MCF 10A (cell line): Measurements from ENCODE around the gene RO60. TPM values are rescaled to one million over a fixed set of nuclear protein-coding genes. Genes with fewer than 3 reads are reported as not detected.
A peak's percentile ranks its signal among the peaks of the same experiment; 100 is the strongest.

ENCODE experiments used
- BruUV-seq: library from RNA; stranded (reverse); fragments of 400-500 nt; replicated peaks from 2 replicates; lab custom pipeline; 2021; lab: Mats Ljungman, UMichigan
- CTCF ChIA-PET: fragments of 300-600 bp; sonication (Branson Sonifier 250); formaldehyde crosslinking; extraction: SDS; loops from one replicate; lab custom pipeline; 2021; ENCODE audit warnings: antibody characterized with exemption, inconsistent platforms; lab: Yijun Ruan, JAX
- POLR2A ChIA-PET: fragments of 300-600, 350-650 bp; sonication (Branson Sonifier 250); formaldehyde crosslinking; extraction: SDS; loops from one replicate; lab custom pipeline; 2020; ENCODE audit warnings: antibody characterized with exemption, inconsistent platforms; lab: Yijun Ruan, JAX
- DNase-seq: peaks from one replicate; pipeline ENCODE4 v3.0.0-alpha.2; 2018; ENCODE audit not compliant: unreplicated experiment
- H3K27ac Mint-ChIP-seq: one replicate; pipeline ENCODE4 v1.8.0; 2022; ENCODE audit warnings: mild to moderate bottlenecking, low read depth, mixed read lengths; ENCODE audit not compliant: unreplicated experiment
- H3K27me3 Mint-ChIP-seq: one replicate; pipeline ENCODE4 v1.8.0; 2022; ENCODE audit warnings: mixed read lengths; ENCODE audit not compliant: insufficient read depth, unreplicated experiment
- H3K36me3 Mint-ChIP-seq: one replicate; pipeline ENCODE4 v1.8.0; 2022; ENCODE audit warnings: mild to moderate bottlenecking, moderate library complexity, mixed read lengths; ENCODE audit not compliant: insufficient read depth, unreplicated experiment
- H3K4me1 Mint-ChIP-seq: one replicate; pipeline ENCODE4 v1.8.0; 2022; ENCODE audit warnings: mixed read lengths; ENCODE audit not compliant: insufficient read depth, unreplicated experiment
- H3K4me3 Mint-ChIP-seq: one replicate; pipeline ENCODE4 v1.8.0; 2022; ENCODE audit warnings: mild to moderate bottlenecking, moderate library complexity, mixed read lengths; ENCODE audit not compliant: unreplicated experiment
- H3K9me3 Mint-ChIP-seq: one replicate; pipeline ENCODE4 v1.8.0; 2022; ENCODE audit warnings: mixed read lengths; ENCODE audit not compliant: unreplicated experiment
- intact Hi-C: fragments of 100-400 bp; cut with micrococcal nuclease; formaldehyde crosslinking; loops from 2 replicates; pipeline ENCODE4 v1.14.1; 2022
- total RNA-seq: library from RNA; stranded (reverse); gene quantifications from 2 replicates; pipeline ENCODE4 v1.2.3, GENCODE V29; 2022
- TF ChIP-seq, protein P1 (sequence below): fragments of 200-600 bp; IDR thresholded peaks from one replicate; pipeline ENCODE4 v1.8.0; 2022; ENCODE audit warnings: antibody characterized with exemption, mild to moderate bottlenecking; ENCODE audit not compliant: unreplicated experiment

Gene RO60
- total RNA-seq, 1 experiment from 2014 or later: 128 TPM

DNA sequence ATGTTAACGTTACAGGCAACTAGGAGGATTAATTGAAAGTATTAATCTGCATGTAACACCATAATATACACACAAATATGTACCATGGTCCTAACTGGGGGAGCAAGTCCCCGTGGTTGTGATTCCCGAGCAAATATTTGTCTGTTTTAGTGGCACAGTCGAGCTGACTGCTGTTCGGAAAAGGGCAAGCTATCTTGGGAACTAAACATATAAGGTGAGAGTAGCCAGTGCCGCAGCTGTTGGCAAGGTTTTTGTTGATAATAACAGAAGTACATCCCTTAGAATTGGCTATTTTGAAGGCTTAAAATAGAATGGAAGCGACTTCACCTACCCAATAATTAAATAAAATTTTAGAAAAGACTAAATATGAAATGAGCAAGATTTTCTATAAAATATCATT lies 45.7 kb upstream of the RO60 start:
- ChIA-PET CTCF (interaction anchor here (0.5 to 4.7 kb wide), 12 partner anchors 8 to 539 kb away, joined by 3 to 40 read pairs (median 4); no protein-coding TSS in a partner anchor), POLR2A (interaction anchor here (0.8 to 9.9 kb wide), 4 partner anchors 11 to 204 kb away, joined by 3 to 204 read pairs (median 4); partner anchors contain the start of gene RGS2)
- peak overlapping the region; percentile 16 for H3K27ac Mint-ChIP-seq
- no TSS peak for BruUV-seq
- no peaks in the 10 kb centered on the region for H3K4me1 Mint-ChIP-seq
- TF ChIP-seq, protein P1, sequence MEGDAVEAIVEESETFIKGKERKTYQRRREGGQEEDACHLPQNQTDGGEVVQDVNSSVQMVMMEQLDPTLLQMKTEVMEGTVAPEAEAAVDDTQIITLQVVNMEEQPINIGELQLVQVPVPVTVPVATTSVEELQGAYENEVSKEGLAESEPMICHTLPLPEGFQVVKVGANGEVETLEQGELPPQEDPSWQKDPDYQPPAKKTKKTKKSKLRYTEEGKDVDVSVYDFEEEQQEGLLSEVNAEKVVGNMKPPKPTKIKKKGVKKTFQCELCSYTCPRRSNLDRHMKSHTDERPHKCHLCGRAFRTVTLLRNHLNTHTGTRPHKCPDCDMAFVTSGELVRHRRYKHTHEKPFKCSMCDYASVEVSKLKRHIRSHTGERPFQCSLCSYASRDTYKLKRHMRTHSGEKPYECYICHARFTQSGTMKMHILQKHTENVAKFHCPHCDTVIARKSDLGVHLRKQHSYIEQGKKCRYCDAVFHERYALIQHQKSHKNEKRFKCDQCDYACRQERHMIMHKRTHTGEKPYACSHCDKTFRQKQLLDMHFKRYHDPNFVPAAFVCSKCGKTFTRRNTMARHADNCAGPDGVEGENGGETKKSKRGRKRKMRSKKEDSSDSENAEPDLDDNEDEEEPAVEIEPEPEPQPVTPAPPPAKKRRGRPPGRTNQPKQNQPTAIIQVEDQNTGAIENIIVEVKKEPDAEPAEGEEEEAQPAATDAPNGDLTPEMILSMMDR: no peak
- H3K9me3 Mint-ChIP-seq: no peaks in the 10 kb centered on the region
- H3K36me3 Mint-ChIP-seq: peaks cover 16% of the 10 kb centered on the region
- DNase-seq: no peak
- H3K27me3 Mint-ChIP-seq: no peaks in the 10 kb centered on the region
- H3K4me3 Mint-ChIP-seq: no peak overlapping the region
- intact Hi-C loops: no loop called here

DNA sequence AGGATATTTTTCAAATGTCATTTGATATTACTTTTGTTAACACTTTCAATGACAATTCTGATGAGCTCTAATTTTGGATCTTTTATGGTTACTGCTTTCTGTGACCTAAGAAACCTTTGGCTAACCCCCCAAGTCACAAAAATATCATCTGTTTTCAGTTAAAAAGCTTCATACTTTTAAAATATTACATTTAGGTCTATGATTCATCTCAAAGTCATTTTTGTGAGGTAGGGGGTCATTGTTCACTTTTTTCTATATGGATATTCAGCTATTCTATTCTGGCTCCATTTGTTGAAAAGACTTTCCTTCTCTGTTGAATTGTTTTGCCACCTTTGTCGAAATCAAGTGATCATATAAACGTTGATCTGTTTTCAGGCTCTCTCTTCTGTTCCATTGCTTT lies 45.0 kb upstream of the RO60 start:
- POLR2A ChIA-PET: interaction anchor here (0.8 to 9.9 kb wide), 3 partner anchors 107 to 205 kb away, joined by 3 to 204 read pairs (median 6); partner anchors contain the start of gene RGS2
- no peaks in the 10 kb centered on the region for H3K27me3 Mint-ChIP-seq
- CTCF ChIA-PET: interaction anchor here (0.6 to 4.7 kb wide), 10 partner anchors 9 to 469 kb away, joined by 3 to 40 read pairs (median 4); no protein-coding TSS in a partner anchor
- H3K9me3 Mint-ChIP-seq: no peaks in the 10 kb centered on the region
- BruUV-seq: no TSS peak
- DNase-seq: no peak
- H3K4me3 Mint-ChIP-seq: no peak overlapping the region
- no peaks in the 10 kb centered on the region for H3K4me1 Mint-ChIP-seq
- TF ChIP-seq, protein P1: no peak
- intact Hi-C loops: no loop called here
- no peak overlapping the region for H3K27ac Mint-ChIP-seq
- H3K36me3 Mint-ChIP-seq: peaks cover 11% of the 10 kb centered on the region

- H3K4me1 Mint-ChIP-seq: no peaks in the 10 kb centered on the region
- DNase-seq: no peak
- intact Hi-C loops: loop anchor here (5.0 kb wide), 2 partner anchors 109 to 404 kb away; no protein-coding TSS in a partner anchor
- TF ChIP-seq, protein P1: no peak
- no peak overlapping the region for H3K4me3 Mint-ChIP-seq
- peak overlapping the region; percentile 47 for H3K27ac Mint-ChIP-seq
- ChIA-PET CTCF (interaction anchor here (0.7 to 1.9 kb wide), 5 partner anchors 12 to 542 kb away, joined by 3 to 19 read pairs (median 4); no protein-coding TSS in a partner anchor), POLR2A (interaction anchor here (1.4 to 9.9 kb wide), 2 partner anchors 207 to 215 kb away, joined by 4 to 204 read pairs; partner anchors contain the start of gene RGS2)
- peaks cover 19% of the 10 kb centered on the region for H3K36me3 Mint-ChIP-seq
- BruUV-seq: no TSS peak
- H3K9me3 Mint-ChIP-seq: no peaks in the 10 kb centered on the region
- no peaks in the 10 kb centered on the region for H3K27me3 Mint-ChIP-seq
These were observed 42.6 kb upstream of the RO60 start for GRCh38 chr1:193016788-193017187.

DNA sequence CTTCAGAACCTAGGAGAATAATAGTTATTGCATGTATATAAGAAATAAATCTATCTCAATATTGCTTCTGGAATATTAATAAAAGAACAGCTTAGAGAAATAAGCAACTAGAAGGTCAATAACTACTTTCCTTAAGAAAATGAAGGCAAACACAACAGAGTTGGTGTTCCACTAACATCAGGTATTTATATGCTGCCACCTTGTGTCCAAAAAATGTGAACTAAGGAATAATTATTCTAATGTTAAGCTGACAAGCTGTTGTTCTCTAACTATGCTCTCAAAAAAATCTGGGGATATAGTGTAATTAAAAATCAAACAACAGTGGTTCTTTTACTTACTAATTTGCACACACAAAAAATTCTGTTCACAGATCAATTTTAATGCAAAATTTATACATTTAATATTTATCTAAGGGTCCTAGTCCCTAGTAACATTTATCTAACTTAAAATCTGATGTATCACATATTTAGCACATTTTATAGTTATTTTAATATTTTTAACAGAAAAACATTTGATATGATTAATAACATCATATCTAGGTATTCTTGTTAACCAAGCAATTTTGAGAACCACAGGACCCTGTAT lies 39.9 kb upstream of the RO60 start:
- CTCF ChIA-PET: interaction anchor here (0.6 to 5.5 kb wide), 39 partner anchors 8 to 546 kb away, joined by 3 to 226 read pairs (median 4); partner anchors contain the start of gene RGS2
- Mint-ChIP-seq H3K4me3 (no peak overlapping the region), H3K4me1 (no peaks in the 10 kb centered on the region), H3K36me3 (peaks cover 27% of the 10 kb centered on the region), H3K9me3 (no peaks in the 10 kb centered on the region), H3K27me3 (no peaks in the 10 kb centered on the region), H3K27ac (peak overlapping the region; percentile 31)
- TF ChIP-seq, protein P1: peak; percentile 59
- POLR2A ChIA-PET: interaction anchor here (0.7 to 9.9 kb wide), 9 partner anchors 18 to 546 kb away, joined by 3 to 204 read pairs (median 5); partner anchors contain the start of genes RGS2, RO60 and UCHL5
- peak; percentile 76 for DNase-seq
- intact Hi-C loops: loop anchor here (1.0 to 5.0 kb wide), 4 partner anchors 112 to 542 kb away; no protein-coding TSS in a partner anchor
- BruUV-seq: no TSS peak
